SHP77 (cell line): ENCODE data around the gene P2RX1.
"Not testable (repeated sequence)": the region's sequence is repeated elsewhere in the genome, so short reads cannot be mapped to it uniquely, and the experiment has no call there.

Experiments used
- DNase-seq, 2 experiments: peaks; one replicate each; lab custom pipeline; 2025; lab: John Stamatoyannopoulos, UW

The P2RX1 gene

GRCh38 chr17:3951420-3951819 is 35.2 kb upstream of the P2RX1 start:
- no peak for DNase-seq

GRCh38 chr17:3951003-3951402 is 34.7 kb upstream of the P2RX1 start:
- no peak for DNase-seq

GRCh38 chr17:3950584-3950983 is 34.3 kb upstream of the P2RX1 start:
- no peak for DNase-seq

DNA sequence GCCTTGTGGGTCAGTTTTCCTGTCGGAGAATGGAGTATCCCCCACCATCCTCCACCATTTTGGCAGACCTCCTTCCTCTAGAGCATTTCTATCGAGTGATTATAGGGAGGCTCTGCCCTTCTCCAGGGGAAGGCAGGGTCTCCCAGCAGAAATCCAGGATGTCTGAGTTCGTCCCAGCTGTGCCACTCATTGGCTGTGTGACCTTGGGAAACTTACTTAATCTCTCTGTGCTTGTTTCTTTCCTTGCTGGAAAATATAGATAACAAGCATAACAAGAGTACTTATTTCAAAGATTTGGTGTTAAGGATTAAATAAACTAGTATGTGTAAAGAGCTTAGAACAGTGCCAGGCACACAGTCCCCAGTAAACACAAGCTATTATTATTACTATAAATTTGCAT is 33.2 kb upstream of the P2RX1 start:
- no peak for DNase-seq

- not testable (repeated sequence) for DNase-seq
Measured at GRCh38 chr17:3948551-3948950, 32.3 kb upstream of the P2RX1 start.

DNA sequence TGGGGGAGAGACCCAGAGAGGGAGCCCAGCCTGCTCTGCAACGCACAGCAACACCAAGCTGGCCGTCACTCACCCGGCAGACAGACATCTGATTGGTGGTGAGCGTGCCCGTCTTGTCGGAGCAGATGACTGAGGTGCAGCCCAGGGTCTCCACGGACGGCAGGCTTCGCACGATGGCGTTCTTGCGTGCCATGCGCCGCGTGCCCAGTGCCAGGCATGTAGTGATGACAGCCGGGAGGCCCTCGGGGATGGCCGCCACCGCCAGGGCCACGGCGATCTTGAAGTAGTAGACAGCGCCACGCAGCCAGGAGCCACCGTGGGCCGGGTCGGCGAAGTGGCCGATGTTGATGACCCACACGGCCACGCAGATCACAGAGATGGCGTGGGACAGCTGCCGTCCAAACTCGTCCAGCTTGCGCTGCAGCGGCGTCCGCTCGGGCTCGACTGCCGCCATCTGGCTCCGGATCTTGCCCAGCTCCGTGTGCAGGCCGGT is 31.1 kb upstream of the P2RX1 start:
- DNase-seq = no peak

DNA sequence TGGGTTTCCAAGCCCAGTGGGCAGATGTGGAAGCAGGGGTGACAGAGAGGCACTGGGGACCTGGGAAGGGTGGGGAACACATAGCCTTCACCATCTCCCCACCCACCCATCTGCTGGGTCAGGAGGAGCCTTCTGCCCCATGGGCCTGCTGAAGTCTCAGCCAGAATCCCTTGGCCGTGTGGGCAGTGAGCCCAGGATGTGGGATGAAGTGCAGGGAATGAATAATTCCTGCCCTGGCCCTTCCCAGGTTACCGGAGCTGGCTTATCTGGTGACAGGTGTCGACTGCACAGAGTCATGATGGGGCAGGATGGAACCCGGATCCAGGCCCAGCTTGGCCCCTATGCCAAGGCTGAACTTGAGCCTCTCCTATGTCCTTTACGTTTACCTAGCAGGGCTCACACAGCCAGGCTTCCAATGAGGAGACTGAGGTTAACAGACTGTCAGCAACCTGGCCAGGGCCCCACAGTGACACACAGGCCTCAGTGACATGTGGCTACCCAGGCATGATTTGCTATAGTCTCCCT is 30.5 kb upstream of the P2RX1 start:
- DNase-seq = no peak

DNA sequence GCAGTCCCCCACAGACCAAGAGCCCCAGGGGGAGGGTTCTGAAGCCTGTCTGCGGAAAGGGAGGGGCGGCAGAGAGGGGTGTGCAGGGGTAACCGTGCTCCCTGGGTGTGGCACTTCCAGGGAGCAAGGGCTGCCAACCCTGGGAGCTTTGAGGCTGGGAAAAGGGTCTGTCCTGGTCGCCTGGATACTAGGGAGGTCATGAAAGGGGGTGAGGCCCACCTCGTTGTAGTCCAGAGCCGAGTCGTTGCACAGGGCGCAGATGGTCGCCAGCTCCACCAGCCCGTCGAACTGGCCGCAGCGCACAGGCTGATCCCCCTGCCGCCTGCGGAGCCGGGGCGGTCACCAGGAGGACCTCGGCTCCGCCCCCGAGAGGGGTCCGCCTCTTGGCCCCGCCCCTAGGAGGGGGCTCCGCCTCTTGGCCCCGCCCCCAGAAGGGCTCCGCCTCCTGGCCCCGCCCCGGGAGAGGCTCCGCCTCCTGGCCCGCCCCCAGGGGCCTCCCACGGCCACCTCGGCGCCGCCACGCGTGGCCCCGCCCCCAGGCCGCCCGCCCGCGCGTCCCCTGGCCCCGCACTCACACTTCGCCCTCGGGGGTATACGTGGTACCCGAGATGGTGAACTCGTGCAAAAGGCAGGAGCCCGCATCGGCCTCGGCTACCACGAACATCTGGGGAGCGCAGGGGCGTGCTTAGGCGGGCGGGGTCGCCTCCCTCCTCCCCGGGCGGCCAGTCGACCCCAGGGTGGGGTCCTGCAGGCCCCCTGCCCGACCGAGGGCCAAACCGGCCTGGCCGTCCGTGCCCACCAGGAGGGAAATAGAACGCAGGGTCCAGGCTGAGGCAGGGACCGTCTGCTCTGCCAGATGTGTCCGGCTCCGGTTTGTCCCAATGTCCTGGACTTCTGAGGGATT is 28.5 kb upstream of the P2RX1 start:
- DNase-seq = peak; percentile 33 to 47

GRCh38 chr17:3943240-3943891 is 27.1 kb upstream of the P2RX1 start:
- DNase-seq = no peak

DNA sequence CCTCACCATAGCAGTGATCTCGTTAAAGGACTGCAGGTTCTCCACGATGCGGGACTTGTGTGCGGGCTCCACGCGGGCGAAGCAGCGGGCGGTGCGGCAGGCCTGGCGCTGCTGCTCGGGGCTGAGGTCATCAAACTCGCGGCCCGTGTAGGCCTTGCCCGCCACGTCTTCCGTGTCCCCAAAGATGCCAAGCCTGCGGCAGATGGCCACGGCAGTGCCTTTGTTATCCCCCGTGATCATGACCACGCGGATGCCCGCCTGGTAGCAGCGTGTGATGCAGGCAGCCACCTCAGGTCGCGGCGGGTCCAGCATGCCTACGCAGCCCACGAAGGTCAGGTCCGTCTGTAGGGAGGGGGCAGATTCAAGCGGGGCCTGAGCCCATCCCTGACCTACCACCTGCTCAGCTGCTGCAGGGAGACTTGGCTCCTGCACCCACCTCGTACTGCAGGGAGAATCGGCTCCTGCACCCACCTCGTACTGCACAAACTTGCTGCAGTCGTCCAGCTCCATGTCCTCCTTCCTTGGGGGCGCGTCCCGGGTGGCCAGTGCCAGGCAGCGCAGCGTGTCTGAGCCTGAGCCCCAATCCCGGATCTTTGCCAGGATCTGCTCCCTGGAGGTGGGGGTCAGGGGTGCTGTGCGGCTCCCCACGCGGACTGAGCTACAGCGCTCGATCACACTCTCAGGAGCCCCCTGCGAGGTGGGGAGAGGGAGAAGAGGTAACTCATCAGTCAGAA is 24.9 kb upstream of the P2RX1 start:
- no peak for DNase-seq

DNA sequence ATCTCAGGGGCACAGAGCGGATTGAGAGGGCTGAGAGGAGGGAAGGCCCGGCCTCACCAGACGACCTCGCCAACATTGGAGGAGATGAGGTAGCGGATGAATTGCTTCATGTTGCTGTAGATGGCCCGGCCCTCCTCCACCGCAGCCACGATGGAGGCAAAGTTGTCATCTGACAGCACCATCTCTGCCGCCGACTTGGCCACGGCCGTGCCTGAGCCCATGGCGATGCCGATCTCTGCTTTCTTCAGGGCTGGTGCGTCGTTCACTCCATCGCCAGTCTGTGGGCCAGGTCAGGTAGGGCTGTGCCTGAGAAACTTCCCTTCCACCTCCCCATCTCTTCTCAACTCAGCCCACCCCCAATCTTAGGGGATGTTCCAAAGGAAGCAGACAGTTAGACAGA is 21.1 kb upstream of the P2RX1 start:
- DNase-seq = no peak

GRCh38 chr17:3935825-3936355 is 19.6 kb upstream of the P2RX1 start:
- no peak for DNase-seq

DNA sequence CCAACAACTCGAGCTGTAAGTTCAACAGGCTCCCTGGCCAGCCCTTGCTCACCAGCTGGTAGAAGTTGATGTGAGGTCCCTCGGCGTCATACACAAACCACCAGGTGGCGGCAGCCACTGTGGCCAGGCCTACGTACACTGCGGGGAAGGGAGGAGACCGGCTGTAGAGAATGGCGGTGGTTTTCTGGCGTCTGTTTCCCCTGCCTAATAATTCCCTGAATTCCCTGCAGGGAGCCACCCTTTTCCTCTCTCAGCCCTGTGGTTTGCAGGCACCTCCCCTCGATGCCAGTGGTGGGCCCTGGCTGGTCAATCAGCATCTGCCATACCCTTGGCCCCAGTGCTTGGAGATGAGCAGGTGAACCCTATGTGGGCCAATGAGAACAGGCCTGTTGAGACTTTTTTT is 18.9 kb upstream of the P2RX1 start:
- DNase-seq = peak; percentile 90 to 93

DNA sequence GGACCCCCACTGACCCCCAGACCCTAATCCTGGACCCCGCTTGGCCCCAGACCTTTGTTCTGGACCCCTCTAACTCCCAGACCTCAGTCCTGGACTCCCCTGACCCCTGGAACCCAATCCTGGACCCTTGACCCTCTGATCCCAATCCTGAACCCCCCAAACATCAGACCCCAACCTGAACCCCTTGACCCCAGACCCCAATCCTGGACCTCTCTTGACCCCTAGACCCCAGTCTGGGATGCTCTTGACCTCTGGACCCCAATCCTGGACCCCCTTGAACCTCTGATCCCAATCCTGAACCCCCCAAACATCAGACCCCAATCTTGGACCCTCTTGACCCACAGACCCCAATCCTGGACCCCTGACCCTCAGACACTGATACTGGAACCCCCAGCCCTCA is 13.5 kb upstream of the P2RX1 start:
- no peak for DNase-seq

DNA sequence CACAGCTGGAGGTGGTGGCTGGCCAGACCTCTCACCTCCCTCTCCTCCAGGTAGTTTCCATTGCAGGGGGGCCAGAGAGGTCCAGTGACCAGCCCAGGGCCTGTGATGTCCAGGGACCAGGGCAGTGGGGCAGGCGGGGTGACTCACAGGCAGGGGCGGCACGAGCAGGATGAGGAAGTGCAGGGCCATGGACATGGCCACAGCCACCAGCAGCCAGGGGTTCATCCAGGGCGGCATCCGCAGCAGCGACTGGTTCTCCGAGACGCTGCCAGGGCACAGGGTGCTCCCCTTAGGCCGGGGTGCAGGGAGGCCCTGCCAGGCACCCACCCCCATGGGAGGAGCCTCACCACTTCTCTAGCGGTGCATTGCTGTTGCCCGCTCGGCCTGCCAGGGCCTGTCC is 12.9 kb upstream of the P2RX1 start:
- DNase-seq = no peak

GRCh38 chr17:3928406-3928805 is 12.1 kb upstream of the P2RX1 start:
- DNase-seq = no peak

DNA sequence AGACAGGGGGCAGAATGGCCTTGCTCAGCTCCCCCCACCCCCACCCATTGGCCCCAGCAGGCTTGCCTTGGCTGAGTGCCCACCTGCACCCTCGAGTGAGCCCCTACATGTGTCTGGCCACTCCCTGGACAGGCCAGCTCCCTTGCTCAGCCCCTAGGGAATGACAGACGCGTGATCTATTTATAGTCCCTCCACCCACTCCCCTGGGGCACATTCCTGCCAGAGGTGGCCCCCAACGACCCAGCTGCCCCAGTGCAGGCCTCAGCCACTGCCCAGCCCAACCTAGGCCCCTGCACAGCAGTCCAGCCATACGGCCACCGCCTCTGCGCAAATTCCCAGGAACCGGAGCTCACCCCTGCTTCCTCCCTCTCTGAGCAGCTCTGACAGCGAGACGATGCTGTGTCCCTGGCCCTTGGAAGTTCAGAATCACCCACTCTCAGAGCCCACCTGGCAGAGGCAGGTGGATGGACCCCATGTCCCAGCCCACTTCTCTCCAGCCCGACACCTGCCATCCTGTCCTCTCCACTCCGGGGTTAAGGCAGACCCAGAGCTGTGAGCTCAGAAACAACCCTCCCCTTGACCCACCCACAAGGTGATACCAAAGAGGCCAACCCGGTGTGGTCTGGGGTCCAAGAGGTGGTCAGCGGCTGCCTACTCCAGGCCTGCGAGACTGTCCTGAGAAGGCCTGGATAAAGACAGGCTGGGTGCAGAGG is 11.5 kb upstream of the P2RX1 start:
- no peak for DNase-seq

DNA sequence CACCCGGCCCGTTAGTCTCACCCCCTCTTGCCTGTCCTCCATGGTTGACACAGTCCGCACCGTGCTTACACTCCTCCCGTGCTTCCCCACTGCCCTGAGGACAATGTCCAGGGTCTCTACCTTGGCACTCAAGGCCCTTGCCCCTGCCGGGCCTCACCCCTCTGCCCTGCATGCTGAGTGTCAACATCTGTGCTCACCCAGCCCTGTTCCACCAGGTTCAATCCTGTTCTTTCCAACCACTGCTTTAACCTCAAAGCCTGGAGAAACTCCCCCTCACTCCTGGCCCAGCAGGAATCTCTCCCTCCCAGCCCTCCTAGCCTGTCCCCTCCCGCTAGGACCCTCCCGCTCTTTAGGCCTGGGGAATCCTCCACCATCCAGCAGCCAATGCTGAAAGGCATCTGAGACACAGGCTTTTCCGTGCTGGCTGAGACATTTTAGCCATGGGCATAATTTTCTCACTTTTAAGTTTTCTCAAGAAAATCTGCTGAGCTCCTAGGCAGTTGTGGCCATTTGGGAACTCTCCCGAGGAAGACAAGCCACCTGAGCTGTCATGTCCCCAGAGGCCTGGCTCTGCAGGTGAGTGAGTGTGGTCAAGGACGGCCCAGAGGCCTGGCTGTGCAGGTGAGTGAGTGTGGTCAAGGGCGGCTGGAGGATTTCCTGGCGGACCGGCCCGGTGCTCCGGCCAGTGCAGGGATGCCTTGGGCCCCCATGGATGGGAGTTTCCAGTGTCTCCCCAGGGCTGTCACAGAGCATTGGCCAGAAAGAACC is 10.8 kb upstream of the P2RX1 start:
- DNase-seq = no peak

DNA sequence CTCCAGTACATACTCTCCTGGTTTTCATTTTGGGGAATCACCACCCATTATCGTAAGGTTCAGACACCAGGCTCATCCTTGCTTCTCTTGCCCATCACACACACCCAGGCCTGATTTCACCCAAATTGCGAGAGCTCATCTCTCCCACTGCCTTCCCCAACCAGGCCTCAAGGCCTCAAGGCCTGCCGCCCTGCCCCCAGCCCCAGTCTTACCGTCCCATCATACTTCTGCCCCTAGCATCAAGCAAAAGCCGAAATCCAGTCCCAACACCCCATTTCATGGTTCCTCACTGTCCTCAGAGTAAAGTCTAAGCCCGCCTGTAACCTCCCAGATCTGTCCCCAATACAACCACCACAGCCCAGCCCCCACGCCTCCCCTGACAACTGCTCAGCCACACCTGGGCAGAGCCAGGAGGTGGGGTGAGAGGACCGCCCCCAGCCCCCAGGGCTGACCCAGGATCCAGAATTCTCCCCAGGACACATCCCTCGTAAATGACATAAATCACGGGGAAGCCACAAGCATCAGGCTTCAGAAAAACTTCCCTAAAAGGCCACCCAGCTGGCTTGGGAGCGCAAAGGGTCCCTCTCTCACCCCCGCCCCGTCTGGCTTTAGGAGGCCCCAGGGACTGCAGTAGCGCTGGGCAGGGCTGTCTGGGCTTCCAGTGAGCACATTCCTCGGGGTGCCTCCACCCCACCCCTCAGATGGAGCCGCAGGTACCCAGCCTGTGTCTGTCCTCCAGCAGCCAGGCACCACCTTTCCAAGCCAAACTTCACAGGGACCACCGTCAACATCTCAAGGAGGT is 9.6 kb upstream of the P2RX1 start:
- no peak for DNase-seq
